Glutamatergic neuron (in vitro differentiated cells): ENCODE results near the gene ARHGAP24. TPM values are rescaled to one million over a fixed set of nuclear protein-coding genes. Genes with fewer than 3 reads are reported as not detected.
"Not testable (repeated sequence)": the region's sequence is repeated elsewhere in the genome, so short reads cannot be mapped to it uniquely, and the experiment has no call there.

Source experiments
- DNase-seq: peaks from one replicate; pipeline ENCODE4 v3.0.0; 2022
- H3K27ac Mint-ChIP-seq: one replicate; pipeline ENCODE4 v1.8.0; 2020; ENCODE audit warnings: mild to moderate bottlenecking, mixed read lengths, inconsistent platforms; ENCODE audit not compliant: unreplicated experiment
- H3K27me3 Mint-ChIP-seq: one replicate; pipeline ENCODE4 v1.8.0; 2020; ENCODE audit warnings: mild to moderate bottlenecking, moderate library complexity, mixed read lengths, inconsistent platforms; ENCODE audit not compliant: unreplicated experiment
- H3K36me3 Mint-ChIP-seq: one replicate; pipeline ENCODE4 v1.8.0; 2020; ENCODE audit warnings: mild to moderate bottlenecking, mixed read lengths, inconsistent platforms; ENCODE audit not compliant: unreplicated experiment
- H3K4me1 Mint-ChIP-seq: one replicate; pipeline ENCODE4 v1.8.0; 2020; ENCODE audit warnings: mild to moderate bottlenecking, low read depth, mixed read lengths, inconsistent platforms; ENCODE audit not compliant: unreplicated experiment
- H3K4me3 Mint-ChIP-seq: one replicate; pipeline ENCODE4 v1.8.0; 2020; ENCODE audit warnings: mild to moderate bottlenecking, mixed read lengths, inconsistent platforms; ENCODE audit not compliant: unreplicated experiment
- H3K9me3 Mint-ChIP-seq: one replicate; pipeline ENCODE4 v1.8.0; 2020; ENCODE audit warnings: mild to moderate bottlenecking, moderate library complexity, mixed read lengths, inconsistent platforms; ENCODE audit not compliant: unreplicated experiment
- CTCF ChIP-seq: fragments of 200-600 bp; sonication (generic); IDR thresholded peaks from one replicate; pipeline ENCODE4 v1.5.0; 2021; ENCODE audit not compliant: partially characterized antibody, unreplicated experiment
- total RNA-seq: library from RNA; stranded (reverse); fragmentation: NEBNext Ultra II Directional; extraction: Animal tissue kit (Norgen Biotek cat#: 25700); gene quantifications from one replicate; pipeline ENCODE4 v1.2.1, GENCODE V29; 2021; ENCODE audit not compliant: unreplicated experiment

ARHGAP24 gene
- total RNA-seq, 1 donor from 2014 or later: 1.6 TPM

GRCh38 chr4:85889314-85889713, 414.4 kb downstream of the ARHGAP24 start:
- DNase-seq: no peak
- no peaks in the 10 kb centered on the region for H3K4me1 Mint-ChIP-seq
- no peak overlapping the region for H3K4me3 Mint-ChIP-seq
- no peaks in the 10 kb centered on the region for H3K27me3 Mint-ChIP-seq
- no peak overlapping the region for H3K27ac Mint-ChIP-seq
- H3K36me3 Mint-ChIP-seq: no peaks in the 10 kb centered on the region
- no peak for TF ChIP-seq CTCF
- H3K9me3 Mint-ChIP-seq: no peaks in the 10 kb centered on the region

- H3K4me1 Mint-ChIP-seq: no peaks in the 10 kb centered on the region
Measured at GRCh38 chr4:85895755-85896154, 420.8 kb downstream of the ARHGAP24 start.

GRCh38 chr4:85898231-85898630, 423.3 kb downstream of the ARHGAP24 start:
- Mint-ChIP-seq H3K27ac (no peak overlapping the region), H3K4me1 (no peaks in the 10 kb centered on the region), H3K36me3 (no peaks in the 10 kb centered on the region), H3K4me3 (no peak overlapping the region), H3K9me3 (no peaks in the 10 kb centered on the region), H3K27me3 (no peaks in the 10 kb centered on the region)
- DNase-seq: no peak
- TF ChIP-seq CTCF: no peak

More at GRCh38 chr4:85895755-85896154, 420.8 kb downstream of the ARHGAP24 start:
- no peaks in the 10 kb centered on the region for H3K36me3 Mint-ChIP-seq
- no peak overlapping the region for H3K4me3 Mint-ChIP-seq
- no peaks in the 10 kb centered on the region for H3K9me3 Mint-ChIP-seq
- no peak for TF ChIP-seq CTCF
- no peaks in the 10 kb centered on the region for H3K27me3 Mint-ChIP-seq
- no peak overlapping the region for H3K27ac Mint-ChIP-seq
- no peak for DNase-seq

GRCh38 chr4:85901500-85901899, 426.6 kb downstream of the ARHGAP24 start:
- no peaks in the 10 kb centered on the region for H3K36me3 Mint-ChIP-seq
- H3K9me3 Mint-ChIP-seq: no peaks in the 10 kb centered on the region
- no peaks in the 10 kb centered on the region for H3K27me3 Mint-ChIP-seq
- no peaks in the 10 kb centered on the region for H3K4me1 Mint-ChIP-seq
- no peak overlapping the region for H3K4me3 Mint-ChIP-seq
- no peak overlapping the region for H3K27ac Mint-ChIP-seq
- no peak for DNase-seq
- no peak for TF ChIP-seq CTCF

GRCh38 chr4:85902647-85903046, 427.7 kb downstream of the ARHGAP24 start:
- not testable (repeated sequence) for H3K4me1 Mint-ChIP-seq, H3K27me3 Mint-ChIP-seq, H3K27ac Mint-ChIP-seq

GRCh38 chr4:85905761-85906160, 430.8 kb downstream of the ARHGAP24 start:
- H3K4me3 Mint-ChIP-seq: no peak overlapping the region
- no peak for DNase-seq
- H3K4me1 Mint-ChIP-seq: no peaks in the 10 kb centered on the region
- H3K9me3 Mint-ChIP-seq: no peaks in the 10 kb centered on the region
- no peak for TF ChIP-seq CTCF
- H3K36me3 Mint-ChIP-seq: no peaks in the 10 kb centered on the region
- H3K27ac Mint-ChIP-seq: no peak overlapping the region
- H3K27me3 Mint-ChIP-seq: no peaks in the 10 kb centered on the region

More at GRCh38 chr4:85902647-85903046, 427.7 kb downstream of the ARHGAP24 start:
- H3K9me3 Mint-ChIP-seq, H3K36me3 Mint-ChIP-seq, H3K4me3 Mint-ChIP-seq, DNase-seq: not testable (repeated sequence)
